Activated CD8-positive, alpha-beta memory T cell treated with anti-CD3 and anti-CD28 coated beads for 36 hours (primary cell): ENCODE data around the gene PABPC3. TPM values are rescaled to one million over a fixed set of nuclear protein-coding genes. Genes with fewer than 3 reads are reported as not detected.

Source experiments
- CTCF ChIA-PET: fragments of 350-600 bp; sonication (Branson Sonifier 250); formaldehyde crosslinking; loops from one replicate; lab custom pipeline; 2021; ENCODE audit warnings: antibody characterized with exemption; lab: Charles Lee
- POLR2A ChIA-PET: fragments of 350-600 bp; sonication (Branson Sonifier 250); formaldehyde crosslinking; loops from one replicate; lab custom pipeline; 2021; ENCODE audit warnings: antibody characterized with exemption; lab: Charles Lee
- total RNA-seq, 2 experiments: library from RNA; stranded (reverse); gene quantifications; one replicate each; pipeline ENCODE4 v1.2.3, GENCODE V29; 2021

PABPC3 gene
- total RNA-seq, 2 experiments from 2014 or later: 0.57 to 0.59 TPM

- CTCF ChIA-PET: no interaction called here
These were observed 13.4 kb downstream of the PABPC3 start for GRCh38 chr13:25109341-25109740.

GRCh38 chr13:25110956-25111584 is 15.1 kb downstream of the PABPC3 start:
- POLR2A ChIA-PET: no interaction called here
- CTCF ChIA-PET: no interaction called here

More at GRCh38 chr13:25109341-25109740, 13.4 kb downstream of the PABPC3 start:
- POLR2A ChIA-PET: no interaction called here

GRCh38 chr13:25111585-25111956 is 15.6 kb downstream of the PABPC3 start:
- ChIA-PET POLR2A (no interaction called here), CTCF (no interaction called here)

GRCh38 chr13:25112695-25113255 is 16.8 kb downstream of the PABPC3 start:
- ChIA-PET CTCF (interaction anchor here (2.0 to 2.5 kb wide), 2 partner anchors 107 to 117 kb away, joined by 7 to 10 read pairs; no protein-coding TSS in a partner anchor), POLR2A (interaction anchor here (0.6 kb wide), 1 partner anchor 58 kb away, joined by 3 read pairs; no protein-coding TSS in a partner anchor)

GRCh38 chr13:25114220-25114619 is 18.3 kb downstream of the PABPC3 start:
- ChIA-PET POLR2A (no interaction called here), CTCF (interaction anchor here (0.7 to 2.5 kb wide), 5 partner anchors 101 to 130 kb away, joined by 3 to 10 read pairs (median 7); no protein-coding TSS in a partner anchor)

- POLR2A ChIA-PET: no interaction called here
- CTCF ChIA-PET: no interaction called here
These were observed 20.1 kb downstream of the PABPC3 start for GRCh38 chr13:25116044-25116443.

- POLR2A ChIA-PET: no interaction called here
- CTCF ChIA-PET: no interaction called here
These were observed 21.4 kb downstream of the PABPC3 start for GRCh38 chr13:25117312-25117711.

GRCh38 chr13:25118378-25118905 is 22.5 kb downstream of the PABPC3 start:
- POLR2A ChIA-PET: no interaction called here
- CTCF ChIA-PET: no interaction called here

- ChIA-PET POLR2A (no interaction called here), CTCF (no interaction called here)
These were observed 35.0 kb downstream of the PABPC3 start for GRCh38 chr13:25130944-25131343.

GRCh38 chr13:25131881-25132420 is 36.0 kb downstream of the PABPC3 start:
- ChIA-PET POLR2A (no interaction called here), CTCF (no interaction called here)

GRCh38 chr13:25132751-25133390 is 36.9 kb downstream of the PABPC3 start:
- CTCF ChIA-PET: no interaction called here
- POLR2A ChIA-PET: no interaction called here

GRCh38 chr13:25135896-25136295 is 40.0 kb downstream of the PABPC3 start:
- ChIA-PET POLR2A (no interaction called here), CTCF (no interaction called here)

GRCh38 chr13:25136880-25137787 is 41.2 kb downstream of the PABPC3 start:
- POLR2A ChIA-PET: no interaction called here
- CTCF ChIA-PET: no interaction called here

GRCh38 chr13:25137788-25138115 is 41.8 kb downstream of the PABPC3 start:
- ChIA-PET POLR2A (no interaction called here), CTCF (no interaction called here)

GRCh38 chr13:25141042-25141441 is 45.1 kb downstream of the PABPC3 start:
- POLR2A ChIA-PET: no interaction called here

GRCh38 chr13:25143706-25144105 is 47.8 kb downstream of the PABPC3 start:
- CTCF ChIA-PET: no interaction called here
- POLR2A ChIA-PET: no interaction called here

More at GRCh38 chr13:25141042-25141441, 45.1 kb downstream of the PABPC3 start:
- CTCF ChIA-PET: no interaction called here

GRCh38 chr13:25147638-25148401 is 51.9 kb downstream of the PABPC3 start:
- ChIA-PET POLR2A (no interaction called here), CTCF (no interaction called here)

- ChIA-PET POLR2A (no interaction called here), CTCF (no interaction called here)
These were observed 52.5 kb downstream of the PABPC3 start for GRCh38 chr13:25148402-25148771.
